ENCODE results near the gene IMPA2.
"Not testable (repeated sequence)": the region's sequence is repeated elsewhere in the genome, so short reads cannot be mapped to it uniquely, and the experiment has no call there.

Gene IMPA2

GRCh38 chr18:12072996-12073395 lies 91.7 kb downstream of the IMPA2 start:
- TF ChIP-seq, protein P1, sequence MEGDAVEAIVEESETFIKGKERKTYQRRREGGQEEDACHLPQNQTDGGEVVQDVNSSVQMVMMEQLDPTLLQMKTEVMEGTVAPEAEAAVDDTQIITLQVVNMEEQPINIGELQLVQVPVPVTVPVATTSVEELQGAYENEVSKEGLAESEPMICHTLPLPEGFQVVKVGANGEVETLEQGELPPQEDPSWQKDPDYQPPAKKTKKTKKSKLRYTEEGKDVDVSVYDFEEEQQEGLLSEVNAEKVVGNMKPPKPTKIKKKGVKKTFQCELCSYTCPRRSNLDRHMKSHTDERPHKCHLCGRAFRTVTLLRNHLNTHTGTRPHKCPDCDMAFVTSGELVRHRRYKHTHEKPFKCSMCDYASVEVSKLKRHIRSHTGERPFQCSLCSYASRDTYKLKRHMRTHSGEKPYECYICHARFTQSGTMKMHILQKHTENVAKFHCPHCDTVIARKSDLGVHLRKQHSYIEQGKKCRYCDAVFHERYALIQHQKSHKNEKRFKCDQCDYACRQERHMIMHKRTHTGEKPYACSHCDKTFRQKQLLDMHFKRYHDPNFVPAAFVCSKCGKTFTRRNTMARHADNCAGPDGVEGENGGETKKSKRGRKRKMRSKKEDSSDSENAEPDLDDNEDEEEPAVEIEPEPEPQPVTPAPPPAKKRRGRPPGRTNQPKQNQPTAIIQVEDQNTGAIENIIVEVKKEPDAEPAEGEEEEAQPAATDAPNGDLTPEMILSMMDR (IDR thresholded peaks at IDR 0.05; ENCODE audit: unreplicated experiment in 3 of 3): no peak
- Mint-ChIP-seq H3K4me1 (peaks cover 4% of the 10 kb centered on the region), H3K27ac (no peak overlapping the region)

GRCh38 chr18:12074736-12075135 lies 93.4 kb downstream of the IMPA2 start:
- H3K27me3 Mint-ChIP-seq (ENCODE audit: low read depth): peaks cover 9% of the 10 kb centered on the region
- H3K9me3 Mint-ChIP-seq: no peaks in the 10 kb centered on the region
- H3K36me3 Mint-ChIP-seq (ENCODE audit: low read depth): no peaks in the 10 kb centered on the region

More at GRCh38 chr18:12072996-12073395, 91.7 kb downstream of the IMPA2 start:
- Mint-ChIP-seq H3K4me3 (no peak overlapping the region), H3K36me3 (ENCODE audit: low read depth) (no peaks in the 10 kb centered on the region), H3K27me3 (ENCODE audit: low read depth) (peaks cover 9% of the 10 kb centered on the region), H3K9me3 (no peaks in the 10 kb centered on the region)

GRCh38 chr18:12076424-12077140 lies 95.3 kb downstream of the IMPA2 start:
- Mint-ChIP-seq H3K27me3 (ENCODE audit: low read depth) (peaks cover 9% of the 10 kb centered on the region), H3K4me1 (peaks cover 19% of the 10 kb centered on the region), H3K36me3 (ENCODE audit: low read depth) (no peaks in the 10 kb centered on the region), H3K9me3 (no peaks in the 10 kb centered on the region), H3K4me3 (peak overlapping the region; percentile 67 to 76 (median 76)), H3K27ac (peak overlapping the region in 1 of 3 experiments; percentile 86)
- TF ChIP-seq, protein P1 (IDR thresholded peaks at IDR 0.05; ENCODE audit: unreplicated experiment in 3 of 3): no peak

More at GRCh38 chr18:12074736-12075135, 93.4 kb downstream of the IMPA2 start:
- TF ChIP-seq, protein P1 (IDR thresholded peaks at IDR 0.05; ENCODE audit: unreplicated experiment in 3 of 3): peak in 2 of 3 experiments; percentile 33 to 40
- peaks cover 12% of the 10 kb centered on the region for H3K4me1 Mint-ChIP-seq
- H3K4me3 Mint-ChIP-seq: peak overlapping the region; percentile 8 to 45 (median 31)
- peak overlapping the region in 2 of 3 experiments; percentile 22 to 26 for H3K27ac Mint-ChIP-seq

DNA sequence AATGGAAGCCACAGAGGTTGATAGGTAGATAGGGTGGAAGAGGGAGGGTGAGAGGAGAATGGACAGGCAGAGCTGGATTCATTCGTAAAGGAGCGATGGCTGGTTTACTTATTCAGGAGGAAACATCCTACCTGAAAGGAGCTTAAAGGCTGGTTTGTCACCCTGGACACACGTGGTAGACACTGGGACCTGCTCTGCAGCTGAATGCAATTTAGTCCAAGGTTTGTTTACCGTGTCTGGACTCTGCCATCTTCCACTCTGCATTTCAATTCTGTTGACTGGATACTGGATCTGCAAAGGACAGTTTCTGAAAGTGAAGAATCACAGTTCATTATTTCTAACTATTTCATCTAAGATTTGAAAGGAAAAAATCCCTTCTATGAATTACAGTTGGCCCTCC lies 96.7 kb downstream of the IMPA2 start:
- not testable (repeated sequence) for H3K4me3 Mint-ChIP-seq; H3K9me3 Mint-ChIP-seq; H3K36me3 Mint-ChIP-seq (ENCODE audit: low read depth)
- peaks cover 14% of the 10 kb centered on the region for H3K27me3 Mint-ChIP-seq (ENCODE audit: low read depth)
- peak overlapping the region in 1 of 3 experiments; percentile 58 for H3K27ac Mint-ChIP-seq
- peaks cover 19% of the 10 kb centered on the region for H3K4me1 Mint-ChIP-seq

DNA sequence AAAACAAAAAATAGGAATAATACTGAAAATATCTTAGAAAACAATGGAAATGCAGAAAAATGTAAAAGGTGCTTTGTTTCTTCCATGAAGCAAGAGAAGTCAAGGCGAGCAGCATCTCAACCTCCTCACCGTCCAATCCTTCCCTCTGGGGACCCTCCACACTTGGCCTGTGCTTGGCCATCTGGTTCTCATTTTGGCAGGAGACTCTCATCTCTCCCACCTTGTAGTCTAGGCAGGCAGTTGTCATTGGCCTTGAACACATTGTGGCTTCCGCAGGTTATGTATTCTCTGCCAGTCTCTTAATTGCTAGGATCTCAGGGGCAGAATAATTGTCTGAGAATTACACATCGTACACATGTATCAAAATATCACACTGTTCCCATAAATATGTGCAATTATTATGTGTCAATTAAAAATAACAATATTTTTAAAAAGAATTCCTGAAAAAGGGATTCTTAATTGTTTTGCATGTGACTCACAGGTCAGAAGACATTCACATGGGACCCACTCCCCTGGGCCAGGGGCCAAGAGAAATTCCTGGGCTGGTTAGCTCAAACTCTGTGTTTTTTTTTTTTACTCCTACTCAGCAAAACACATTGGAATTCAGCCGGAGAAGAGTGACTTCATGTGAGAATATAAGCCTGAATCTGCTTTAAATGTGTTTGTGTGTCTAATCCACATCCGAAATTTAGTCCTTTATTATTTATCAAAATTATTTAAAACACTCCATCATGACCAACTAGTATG lies 98.4 kb downstream of the IMPA2 start:
- Mint-ChIP-seq H3K9me3 (no peaks in the 10 kb centered on the region), H3K27ac (peak overlapping the region; percentile 83 to 86 (median 84)), H3K27me3 (ENCODE audit: low read depth) (peaks cover 17% of the 10 kb centered on the region), H3K4me1 (peaks cover 16% of the 10 kb centered on the region), H3K36me3 (ENCODE audit: low read depth) (no peaks in the 10 kb centered on the region), H3K4me3 (peak overlapping the region in 1 of 3 experiments; percentile 31)
- TF ChIP-seq, protein P1 (IDR thresholded peaks at IDR 0.05; ENCODE audit: unreplicated experiment in 3 of 3): no peak
